HG03108 (cell line): Measurements from ENCODE around the gene HVCN1.
"Not testable (repeated sequence)": the region's sequence is repeated elsewhere in the genome, so short reads cannot be mapped to it uniquely, and the experiment has no call there.

ENCODE experiments used
- ATAC-seq: cut with Tn5 transposase; IDR thresholded peaks from one replicate; pipeline ENCODE4 v1.9.1; 2021; ENCODE audit warnings: moderate library complexity; ENCODE audit not compliant: unreplicated experiment

HVCN1 gene

GRCh38 chr12:110668480-110669192 lies 20.3 kb downstream of the HVCN1 start:
- no peak for ATAC-seq

- ATAC-seq, result no peak
Observed at GRCh38 chr12:110667671-110668070, 21.2 kb downstream of the HVCN1 start.

- ATAC-seq, result no peak
Observed at GRCh38 chr12:110666892-110667291, 22.0 kb downstream of the HVCN1 start.

- ATAC-seq, result peak; percentile 82
Observed at GRCh38 chr12:110661337-110661972, 27.5 kb downstream of the HVCN1 start.

GRCh38 chr12:110658878-110659277 lies 30.0 kb downstream of the HVCN1 start:
- ATAC-seq, result no peak

- ATAC-seq, result no peak
Observed at GRCh38 chr12:110658242-110658641, 30.7 kb downstream of the HVCN1 start.

GRCh38 chr12:110657747-110658146 lies 31.2 kb downstream of the HVCN1 start:
- ATAC-seq, result no peak

GRCh38 chr12:110656071-110656655 lies 32.8 kb downstream of the HVCN1 start:
- no peak for ATAC-seq

GRCh38 chr12:110654238-110654637 lies 34.7 kb downstream of the HVCN1 start:
- not testable (repeated sequence) for ATAC-seq

GRCh38 chr12:110649341-110649847 lies 39.5 kb downstream of the HVCN1 start:
- no peak for ATAC-seq

- peak; percentile 66 for ATAC-seq
Observed at GRCh38 chr12:110647631-110648040, 41.3 kb downstream of the HVCN1 start.

- no peak for ATAC-seq
Observed at GRCh38 chr12:110641521-110641920, 47.4 kb downstream of the HVCN1 start.

- ATAC-seq, result no peak
Observed at GRCh38 chr12:110640275-110641025, 48.5 kb downstream of the HVCN1 start.

- ATAC-seq, result no peak
Observed at GRCh38 chr12:110639336-110640141, 49.4 kb downstream of the HVCN1 start.

- no peak for ATAC-seq
Observed at GRCh38 chr12:110638796-110639195, 50.1 kb downstream of the HVCN1 start.

GRCh38 chr12:110637869-110638441 lies 51.0 kb downstream of the HVCN1 start:
- no peak for ATAC-seq

- ATAC-seq, result no peak
Observed at GRCh38 chr12:110636516-110636915, 52.4 kb downstream of the HVCN1 start.

GRCh38 chr12:110635055-110635454 lies 53.9 kb downstream of the HVCN1 start:
- no peak for ATAC-seq

GRCh38 chr12:110627500-110628195 lies 61.3 kb downstream of the HVCN1 start:
- ATAC-seq, result no peak
